SK-N-SH (cell line): ENCODE measurements around the gene PLEKHA4. TPM values are rescaled to one million over a fixed set of nuclear protein-coding genes. Genes with fewer than 3 reads are reported as not detected.
"Not testable (repeated sequence)": the region's sequence is repeated elsewhere in the genome, so short reads cannot be mapped to it uniquely, and the experiment has no call there.

Source experiments
- CTCF ChIA-PET: fragments of 300-600, 350-600 bp; formaldehyde crosslinking; extraction: SDS; loops from one replicate; lab custom pipeline; 2021; lab: Yijun Ruan, JAX
- POLR2A ChIA-PET: fragments of 350-600 bp; sonication (Branson Sonifier 250); formaldehyde crosslinking; extraction: SDS; loops from one replicate; lab custom pipeline; 2020; ENCODE audit warnings: antibody characterized with exemption, inconsistent platforms; lab: Yijun Ruan, JAX
- DNase-seq: peaks from one replicate; pipeline ENCODE4 v3.0.0; 2012
- H2AFZ ChIP-seq: fragments of 200-600 bp; sonication (generic); 2 replicates; pipeline ENCODE4 v1.8.1; 2016; ENCODE audit warnings: antibody characterized with exemption, mild to moderate bottlenecking, low read depth
- H3F3A ChIP-seq: fragments of 200-600 bp; sonication (generic); replicated peaks from 2 replicates; pipeline ENCODE3; 2016; ENCODE audit warnings: antibody characterized with exemption, mild to moderate bottlenecking; ENCODE audit not compliant: insufficient read depth
- H3K27ac ChIP-seq, 2 experiments: fragments of 200-500 bp in 1 of 2; fragments of 200-600 bp in 1 of 2; sonication (Bioruptor generic) in 1 of 2; sonication (generic), shearing (Covaris generic) in 1 of 2; 2 replicates each; pipeline versions ENCODE4 v1.5.1 to v1.6.1; 2014 to 2016; ENCODE audit warnings: low read depth in 2 of 2, inconsistent platforms in 1 of 2, low read length in 1 of 2, mild to moderate bottlenecking in 1 of 2, mixed read lengths in 1 of 2
- H3K27me3 ChIP-seq: fragments of 200-600 bp; sonication (generic), shearing (Covaris generic); 2 replicates; pipeline ENCODE4 v1.6.1; 2016; ENCODE audit warnings: mixed run types; ENCODE audit not compliant: insufficient read depth
- H3K36me3 ChIP-seq, 2 experiments: fragments of 200-500 bp in 1 of 2; fragments of 200-600 bp in 1 of 2; sonication (Bioruptor generic) in 1 of 2; sonication (generic) in 1 of 2; replicated peaks in 1 of 2; 2 replicates each; pipeline versions ENCODE3 to v1.5.1; 2014 to 2016; ENCODE audit warnings: low read length in 1 of 2, mild to moderate bottlenecking in 1 of 2; ENCODE audit not compliant: insufficient read depth in 2 of 2, control insufficient read depth in 1 of 2
- H3K4me1 ChIP-seq, 2 experiments: fragments of 200-500 bp in 1 of 2; fragments of 200-600 bp in 1 of 2; sonication (Bioruptor generic) in 1 of 2; sonication (generic), shearing (Covaris generic) in 1 of 2; 2 replicates each; pipeline versions ENCODE4 v1.5.1 to v1.6.1; 2014 to 2016; ENCODE audit warnings: low read depth in 1 of 2, low read length in 1 of 2, mixed run types in 1 of 2; ENCODE audit not compliant: insufficient read depth in 2 of 2, control insufficient read depth in 1 of 2
- H3K4me2 ChIP-seq: fragments of 200-600 bp; sonication (generic), shearing (Covaris generic); 2 replicates; pipeline ENCODE4 v1.6.1; 2017; ENCODE audit warnings: mixed run types
- H3K4me3 ChIP-seq, 2 experiments: fragments of 200-500 bp in 1 of 2; fragments of 200-600 bp in 1 of 2; sonication (Bioruptor generic) in 1 of 2; sonication (generic), shearing (Covaris generic) in 1 of 2; 2 replicates each; pipeline versions ENCODE4 v1.5.1 to v1.8.1; 2014 to 2016; ENCODE audit warnings: low read depth in 2 of 2, inconsistent platforms in 1 of 2, low read length in 1 of 2, mild to moderate bottlenecking in 1 of 2, mixed read lengths in 1 of 2, moderate library complexity in 1 of 2
- H3K79me2 ChIP-seq: fragments of 200-600 bp; sonication (generic); 2 replicates; pipeline ENCODE4 v1.8.1; 2017; ENCODE audit warnings: mild to moderate bottlenecking; ENCODE audit not compliant: insufficient read depth
- H3K9ac ChIP-seq: fragments of 200-600 bp; sonication (generic); 2 replicates; pipeline ENCODE4 v1.6.1; 2017; ENCODE audit warnings: mixed run types
- H3K9me2 ChIP-seq: fragments of 200-600 bp; sonication (generic); 2 replicates; pipeline ENCODE4 v1.6.1; 2017; ENCODE audit warnings: mixed run types
- H3K9me3 ChIP-seq: fragments of 200-600 bp; sonication (generic); 2 replicates; pipeline ENCODE4 v1.6.1; 2017; ENCODE audit warnings: mixed run types, mild to moderate bottlenecking, moderate library complexity
- H4K20me1 ChIP-seq: fragments of 200-600 bp; sonication (generic); 2 replicates; pipeline ENCODE4 v1.6.1; 2017; ENCODE audit warnings: mild to moderate bottlenecking, mixed run types; ENCODE audit not compliant: insufficient read depth
- CHD2 ChIP-seq: fragments of 150-350 bp; IDR thresholded peaks from 2 replicates; pipeline ENCODE4 v1.6.1; 2018; ENCODE audit warnings: low read length; ENCODE audit not compliant: partially characterized antibody
- EP300 ChIP-seq, 2 experiments: IDR thresholded peaks; 2 replicates each; pipeline versions ENCODE4 v1.4.0 to v1.6.1; 2012; ENCODE audit warnings: borderline replicate concordance in 1 of 2, low read depth in 1 of 2, low read length in 1 of 2
- FOSL2 ChIP-seq: IDR thresholded peaks from 2 replicates; pipeline ENCODE4 v1.4.0; 2012; ENCODE audit warnings: low read depth, mild to moderate bottlenecking, moderate library complexity, borderline replicate concordance
- GATA2 ChIP-seq: sonication (generic); formaldehyde crosslinking; IDR thresholded peaks from 2 replicates; pipeline ENCODE4 v1.5.0; 2020; ENCODE audit warnings: mild to moderate bottlenecking, missing genetic modification reagents
- IRF3 ChIP-seq: fragments of 150-350 bp; IDR thresholded peaks from 2 replicates; pipeline ENCODE4 v1.6.1; 2016; ENCODE audit warnings: mild to moderate bottlenecking, low read depth, low read length
- JUND ChIP-seq: IDR thresholded peaks from 2 replicates; pipeline ENCODE4 v1.4.0; 2012
- MAX ChIP-seq: IDR thresholded peaks from 2 replicates; pipeline ENCODE4 v1.4.0; 2012; ENCODE audit warnings: low read depth
- NRF1 ChIP-seq: IDR thresholded peaks from 2 replicates; pipeline ENCODE4 v1.6.1; 2012; ENCODE audit warnings: low read depth, mild to moderate bottlenecking, low read length
- POLR2AphosphoS5 ChIP-seq: IDR thresholded peaks from 2 replicates; pipeline ENCODE4 v1.6.1; 2012; ENCODE audit warnings: low read depth, low read length
- RAD21 ChIP-seq: IDR thresholded peaks from 2 replicates; pipeline ENCODE4 v1.6.1; 2012; ENCODE audit warnings: mild to moderate bottlenecking, low read length
- RCOR1 ChIP-seq: fragments of 150-350 bp; IDR thresholded peaks from 2 replicates; pipeline ENCODE4 v1.6.1; 2017; ENCODE audit warnings: antibody characterized with exemption, low read length
- RXRA ChIP-seq: IDR thresholded peaks from 2 replicates; pipeline ENCODE4 v1.4.0; 2012; ENCODE audit warnings: low read depth, mild to moderate bottlenecking, borderline replicate concordance
- SMC3 ChIP-seq: IDR thresholded peaks from 2 replicates; pipeline ENCODE4 v1.6.1; 2012; ENCODE audit warnings: low read depth, low read length, improper control_type of control experiment
- TAF1 ChIP-seq: IDR thresholded peaks from 2 replicates; pipeline ENCODE4 v1.6.1; 2012; ENCODE audit warnings: low read depth, mild to moderate bottlenecking, low read length, moderate library complexity, borderline replicate concordance
- TEAD4 ChIP-seq: IDR thresholded peaks from 2 replicates; pipeline ENCODE4 v1.4.0; 2012; ENCODE audit warnings: mild to moderate bottlenecking, borderline replicate concordance; ENCODE audit not compliant: insufficient read depth
- USF1 ChIP-seq: IDR thresholded peaks from 2 replicates; pipeline ENCODE4 v1.4.0; 2012; ENCODE audit warnings: low read depth, borderline replicate concordance
- ZBTB33 ChIP-seq: IDR thresholded peaks from 2 replicates; pipeline ENCODE4 v1.4.0; 2012; ENCODE audit warnings: low read depth, borderline replicate concordance
- WGBS: methylation state at CpG from one replicate; pipeline ENCODE4 v1.1.6; 2017; ENCODE audit warnings: low lambda C conversion rate; 5-methylcytosine and 5-hydroxymethylcytosine counted together
- polyA plus RNA-seq, 3 experiments: library from polyadenylated mRNA; depleted of rRNA; stranded (reverse); fragments of >200 nt; gene quantifications; 2 replicates each; pipeline ENCODE4 v1.2.3, GENCODE V29; 2012

PLEKHA4 gene
- polyA plus RNA-seq, 1 of the 3 experiments (the other 2 are of a cell fraction) = 5.6 TPM

GRCh38 chr19:48910803-48911202, 42.4 kb upstream of the PLEKHA4 start:
- 82% methylated on average over 2 of the region's 2 CpGs for WGBS
- ChIA-PET CTCF (interaction anchor here (0.7 to 1.0 kb wide), 3 partner anchors 33 to 88 kb away, joined by 3 to 4 read pairs (median 3); no protein-coding TSS in a partner anchor), POLR2A (interaction anchor here (1.4 kb wide), 1 partner anchor 10 kb away, joined by 4 read pairs; the partner anchor contains the start of gene NUCB1)
- Histone ChIP-seq H3K27me3 (no peaks in the 10 kb centered on the region), H3K79me2 (no peaks in the 10 kb centered on the region), H3K4me2 (no peak overlapping the region), H3F3A (no peaks in the 10 kb centered on the region), H3K9ac (no peak overlapping the region), H4K20me1 (no peaks in the 10 kb centered on the region), H3K36me3 (peaks cover 19 to 42% of the 10 kb centered on the region in 2 experiments), H3K4me3 (no peak overlapping the region), H2AFZ (no peak overlapping the region), H3K9me2 (no peaks in the 10 kb centered on the region), H3K4me1 (no peaks in the 10 kb centered on the region), H3K27ac (no peak overlapping the region), H3K9me3 (no peaks in the 10 kb centered on the region)
- TF ChIP-seq POLR2AphosphoS5 = no peak
- no peak for TF ChIP-seq FOSL2
- TF ChIP-seq ZBTB33 = no peak
- no peak for TF ChIP-seq CHD2
- no peak for TF ChIP-seq RAD21
- no peak for TF ChIP-seq JUND
- TF ChIP-seq IRF3 = no peak
- TF ChIP-seq RXRA = no peak
- no peak for TF ChIP-seq RCOR1
- TF ChIP-seq EP300 (IDR thresholded peaks at IDR 0.05; ENCODE audit: borderline replicate concordance in 1 of 2, low read depth in 1 of 2, low read length in 1 of 2) = no peak
- no peak for TF ChIP-seq SMC3
- TF ChIP-seq TAF1 = no peak
- no peak for TF ChIP-seq NRF1
- TF ChIP-seq TEAD4 = no peak
- TF ChIP-seq USF1 = no peak
- no peak for TF ChIP-seq GATA2 (CRISPR knock-in tag)
- no peak for TF ChIP-seq MAX
- no peak for DNase-seq

- H4K20me1 ChIP-seq, POLR2A ChIA-PET, H2AFZ ChIP-seq, H3K4me2 ChIP-seq, H3K79me2 ChIP-seq, H3K9me2 ChIP-seq, H3K4me1 ChIP-seq, DNase-seq, H3K27me3 ChIP-seq, H3F3A ChIP-seq, H3K9me3 ChIP-seq, H3K27ac ChIP-seq, H3K9ac ChIP-seq, H3K4me3 ChIP-seq: not testable (repeated sequence)
- 98% methylated on average over 11 of the region's 11 CpGs for WGBS
- CTCF ChIA-PET = interaction anchor here (0.6 to 1.1 kb wide), 2 partner anchors 61 to 121 kb away, joined by 3 read pairs; no protein-coding TSS in a partner anchor
- H3K36me3 ChIP-seq = peaks cover 27 to 46% of the 10 kb centered on the region in 2 experiments
Measured at GRCh38 chr19:48909424-48910077, 41.1 kb upstream of the PLEKHA4 start.
